Liver (tissue), 9 donors: ENCODE data around the gene LAMB2. TPM values are rescaled to one million over a fixed set of nuclear protein-coding genes. Genes with fewer than 3 reads are reported as not detected.

Source experiments
- DNase-seq: peaks from one replicate; pipeline ENCODE4 v3.0.0-alpha.2; 2017; ENCODE audit warnings: low spot score
- H3K27ac ChIP-seq, 2 donors: one replicate each; pipeline ENCODE4 v1.7.0; 2013; ENCODE audit warnings: inconsistent platforms in 2 of 2, low read length in 2 of 2, control low read depth in 1 of 2, low read depth in 1 of 2, mild to moderate bottlenecking in 1 of 2
- H3K27me3 ChIP-seq, 4 donors: one replicate each; pipeline versions ENCODE4 v1.6.1 to v1.7.0; 2013; ENCODE audit warnings: low read length in 3 of 4, inconsistent platforms in 1 of 4, mild to moderate bottlenecking in 1 of 4, moderate library complexity in 1 of 4; ENCODE audit not compliant: control insufficient read depth in 4 of 4, insufficient read depth in 4 of 4
- H3K36me3 ChIP-seq, 4 donors: one replicate each; pipeline versions ENCODE4 v1.6.1 to v1.7.0; 2013; ENCODE audit warnings: low read length in 3 of 4, mild to moderate bottlenecking in 3 of 4, low read depth in 1 of 4, moderate library complexity in 1 of 4; ENCODE audit not compliant: control insufficient read depth in 4 of 4, insufficient read depth in 3 of 4
- H3K4me1 ChIP-seq, 4 donors: one replicate each; pipeline versions ENCODE4 v1.6.1 to v1.7.0; 2013; ENCODE audit warnings: low read length in 3 of 4, mild to moderate bottlenecking in 3 of 4, moderate library complexity in 1 of 4; ENCODE audit not compliant: control insufficient read depth in 4 of 4, insufficient read depth in 4 of 4
- H3K4me3 ChIP-seq, 3 donors: one replicate each; pipeline versions ENCODE4 v1.6.1 to v1.7.0; 2013; ENCODE audit warnings: low read length in 3 of 3, control low read depth in 1 of 3, low read depth in 1 of 3, mild to moderate bottlenecking in 1 of 3
- H3K9ac ChIP-seq, 2 donors: one replicate each; pipeline ENCODE4 v1.7.0; 2013; ENCODE audit warnings: low read length in 2 of 2, mild to moderate bottlenecking in 2 of 2, moderate library complexity in 2 of 2, control low read depth in 1 of 2, low read depth in 1 of 2
- H3K9me3 ChIP-seq, 4 donors: one replicate each; pipeline versions ENCODE4 v1.6.1 to v1.7.0; 2013; ENCODE audit warnings: low read length in 3 of 4; ENCODE audit not compliant: control insufficient read depth in 4 of 4
- ATF3 ChIP-seq: IDR thresholded peaks from 2 replicates; pipeline ENCODE4 v1.6.1; 2016; ENCODE audit warnings: antibody characterized with exemption
- CTCF ChIP-seq: fragments of 150-350 bp; IDR thresholded peaks from 2 replicates; pipeline ENCODE4 v1.5.1; 2017; ENCODE audit warnings: improper control_type of control experiment, low read depth, low read length; ENCODE audit not compliant: missing input control
- EGR1 ChIP-seq, 2 donors: IDR thresholded peaks; 2 replicates each; pipeline ENCODE4 v1.6.1; 2016 to 2018; ENCODE audit warnings: antibody characterized with exemption in 2 of 2, low read depth in 2 of 2
- FOXA1 ChIP-seq: IDR thresholded peaks from 2 replicates; pipeline ENCODE4 v1.6.1; 2016; ENCODE audit warnings: antibody characterized with exemption
- FOXA2 ChIP-seq: IDR thresholded peaks from 2 replicates; pipeline ENCODE4 v1.6.1; 2016; ENCODE audit warnings: antibody characterized with exemption
- GABPA ChIP-seq, 2 donors: IDR thresholded peaks in 1 of 2; conservative IDR thresholded peaks in 1 of 2; 2 replicates each; pipeline ENCODE4 v1.6.1; 2016; ENCODE audit warnings: antibody characterized with exemption in 2 of 2, mild to moderate bottlenecking in 1 of 2, moderate library complexity in 1 of 2
- HNF4A ChIP-seq, 2 donors: conservative IDR thresholded peaks; 2 replicates each; pipeline ENCODE4 v1.6.1; 2016; ENCODE audit warnings: antibody characterized with exemption in 2 of 2, mild to moderate bottlenecking in 2 of 2
- HNF4G ChIP-seq: IDR thresholded peaks from 2 replicates; pipeline ENCODE4 v1.6.1; 2016; ENCODE audit warnings: antibody characterized with exemption
- JUND ChIP-seq, 2 donors: IDR thresholded peaks; 2 replicates each; pipeline ENCODE4 v1.6.1; 2016; ENCODE audit warnings: antibody characterized with exemption in 2 of 2
- NR2F2 ChIP-seq: IDR thresholded peaks from 2 replicates; pipeline ENCODE4 v1.6.1; 2016; ENCODE audit warnings: antibody characterized with exemption
- RAD21 ChIP-seq, 2 donors: IDR thresholded peaks; 2 replicates each; pipeline ENCODE4 v1.6.1; 2016; ENCODE audit warnings: antibody characterized with exemption in 2 of 2, mild to moderate bottlenecking in 2 of 2
- RXRA ChIP-seq, 2 donors: IDR thresholded peaks; 2 replicates each; pipeline ENCODE4 v1.6.1; 2017 to 2018; ENCODE audit warnings: antibody characterized with exemption in 2 of 2, mild to moderate bottlenecking in 1 of 2
- SP1 ChIP-seq: IDR thresholded peaks from 2 replicates; pipeline ENCODE4 v1.6.1; 2018; ENCODE audit warnings: antibody characterized with exemption, mild to moderate bottlenecking
- TAF1 ChIP-seq: conservative IDR thresholded peaks from 2 replicates; pipeline ENCODE4 v1.6.1; 2016; ENCODE audit warnings: antibody characterized with exemption, mild to moderate bottlenecking
- YY1 ChIP-seq: IDR thresholded peaks from 2 replicates; pipeline ENCODE4 v1.6.1; 2016; ENCODE audit warnings: antibody characterized with exemption, mild to moderate bottlenecking
- ZBTB33 ChIP-seq: IDR thresholded peaks from 2 replicates; pipeline ENCODE4 v1.6.1; 2016; ENCODE audit warnings: antibody characterized with exemption
- WGBS: extraction: QIAGEN DNeasy Blood & Tissue Kit; methylation state at CpG from one replicate; pipeline ENCODE4 v1.1.7; 2013; 5-methylcytosine and 5-hydroxymethylcytosine counted together
- polyA plus RNA-seq, 2 donors: library from polyadenylated mRNA; stranded (reverse) in 1 of 2; unstranded in 1 of 2; fragments of 200-250 nt in 1 of 2; fragments of >200 nt in 1 of 2; fragmentation: Nextera tagmentation in 1 of 2; extraction: Ambion mirVana in 1 of 2; gene quantifications; one replicate each; pipeline versions ENCODE4 v1.2.1 to v1.2.3, GENCODE V29; 2013 to 2015
- total RNA-seq, 2 donors: library from RNA; depleted of rRNA; stranded (reverse); fragments of >200 nt; gene quantifications; one replicate each; pipeline ENCODE4 v1.2.3, GENCODE V29; 2014
- TF ChIP-seq, protein P1 (sequence below): IDR thresholded peaks from 2 replicates; pipeline ENCODE4 v1.6.1; 2016; ENCODE audit warnings: antibody characterized with exemption
- TF ChIP-seq, protein P2 (sequence below): IDR thresholded peaks from 2 replicates; pipeline ENCODE4 v1.6.1; 2016; ENCODE audit warnings: antibody characterized with exemption, mild to moderate bottlenecking
- donor health status: healthy.
- donor health status: healthy.
- donor health status: healthy.
- donor health status: healthy.
- donor health status: healthy.

Gene LAMB2
- total RNA-seq (100 to 1,000 TPM; 134 TPM), polyA plus RNA-seq (100 to 1,000 TPM in 1 of 2 donors, 10 to 100 TPM in 1; 87.6 to 172 TPM)

DNA sequence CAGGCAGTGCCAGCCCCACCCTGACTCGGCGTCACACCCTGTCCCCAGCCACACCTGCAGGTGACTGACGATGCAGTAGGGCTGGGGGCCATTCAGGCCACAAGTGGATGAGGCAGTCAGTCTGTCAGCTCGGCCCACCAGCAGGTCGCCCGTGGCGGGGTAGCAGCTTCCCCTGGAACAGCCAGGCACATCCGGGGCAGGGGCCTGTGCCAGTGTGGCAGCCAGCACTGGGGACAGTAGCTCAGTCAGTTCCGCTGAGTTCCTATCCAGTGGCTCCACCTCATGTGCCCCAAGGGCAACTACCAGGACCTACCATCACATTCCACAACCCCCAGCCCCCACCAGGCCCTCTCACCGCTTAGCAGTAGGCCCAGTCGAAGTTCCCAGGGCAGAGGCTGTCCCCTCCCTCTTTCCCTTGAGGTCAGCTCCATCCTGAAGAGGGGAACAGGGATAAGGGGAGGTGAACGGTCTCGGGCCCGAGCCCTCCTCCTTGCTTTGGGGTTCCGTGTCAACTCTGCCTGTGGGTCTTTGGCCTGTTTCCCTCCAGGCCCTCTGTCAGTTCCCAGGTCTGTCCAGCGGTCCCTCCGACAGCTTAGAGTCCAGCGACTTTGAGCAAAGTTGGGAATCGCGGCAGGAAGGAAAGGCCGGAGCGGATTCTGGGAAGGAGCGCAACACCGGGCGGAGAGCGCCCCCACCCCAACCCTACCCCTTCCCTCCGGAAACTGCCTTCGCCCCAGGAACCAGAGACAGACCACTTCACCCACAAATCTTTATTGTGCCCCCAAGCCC lies at the start of gene LAMB2:
TSS of gene LAMB2 (minus strand) at position 614 of the 789 bp plus-strand sequence. CDS start at position 431, 183 bp downstream.
- H3K9ac ChIP-seq = peak within 1 kb of the TSS; percentile 35 to 79
- TF ChIP-seq GABPA (IDR thresholded peaks at IDR 0.05 in 1 of 2, conservative IDR thresholded peaks at IDR 0.05 in 1 of 2) = peak in 1 of 2 donors; percentile 39
- TF ChIP-seq SP1 = peak; percentile 10
- no peak for TF ChIP-seq TAF1
- TF ChIP-seq, protein P1, sequence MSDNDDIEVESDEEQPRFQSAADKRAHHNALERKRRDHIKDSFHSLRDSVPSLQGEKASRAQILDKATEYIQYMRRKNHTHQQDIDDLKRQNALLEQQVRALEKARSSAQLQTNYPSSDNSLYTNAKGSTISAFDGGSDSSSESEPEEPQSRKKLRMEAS = no peak
- TF ChIP-seq FOXA1 = no peak
- no peak for TF ChIP-seq CTCF
- TF ChIP-seq RAD21 (IDR thresholded peaks at IDR 0.05) = no peak
- no peak for TF ChIP-seq YY1
- peak; percentile 7 for TF ChIP-seq NR2F2
- TF ChIP-seq HNF4G = no peak
- TF ChIP-seq, protein P2, sequence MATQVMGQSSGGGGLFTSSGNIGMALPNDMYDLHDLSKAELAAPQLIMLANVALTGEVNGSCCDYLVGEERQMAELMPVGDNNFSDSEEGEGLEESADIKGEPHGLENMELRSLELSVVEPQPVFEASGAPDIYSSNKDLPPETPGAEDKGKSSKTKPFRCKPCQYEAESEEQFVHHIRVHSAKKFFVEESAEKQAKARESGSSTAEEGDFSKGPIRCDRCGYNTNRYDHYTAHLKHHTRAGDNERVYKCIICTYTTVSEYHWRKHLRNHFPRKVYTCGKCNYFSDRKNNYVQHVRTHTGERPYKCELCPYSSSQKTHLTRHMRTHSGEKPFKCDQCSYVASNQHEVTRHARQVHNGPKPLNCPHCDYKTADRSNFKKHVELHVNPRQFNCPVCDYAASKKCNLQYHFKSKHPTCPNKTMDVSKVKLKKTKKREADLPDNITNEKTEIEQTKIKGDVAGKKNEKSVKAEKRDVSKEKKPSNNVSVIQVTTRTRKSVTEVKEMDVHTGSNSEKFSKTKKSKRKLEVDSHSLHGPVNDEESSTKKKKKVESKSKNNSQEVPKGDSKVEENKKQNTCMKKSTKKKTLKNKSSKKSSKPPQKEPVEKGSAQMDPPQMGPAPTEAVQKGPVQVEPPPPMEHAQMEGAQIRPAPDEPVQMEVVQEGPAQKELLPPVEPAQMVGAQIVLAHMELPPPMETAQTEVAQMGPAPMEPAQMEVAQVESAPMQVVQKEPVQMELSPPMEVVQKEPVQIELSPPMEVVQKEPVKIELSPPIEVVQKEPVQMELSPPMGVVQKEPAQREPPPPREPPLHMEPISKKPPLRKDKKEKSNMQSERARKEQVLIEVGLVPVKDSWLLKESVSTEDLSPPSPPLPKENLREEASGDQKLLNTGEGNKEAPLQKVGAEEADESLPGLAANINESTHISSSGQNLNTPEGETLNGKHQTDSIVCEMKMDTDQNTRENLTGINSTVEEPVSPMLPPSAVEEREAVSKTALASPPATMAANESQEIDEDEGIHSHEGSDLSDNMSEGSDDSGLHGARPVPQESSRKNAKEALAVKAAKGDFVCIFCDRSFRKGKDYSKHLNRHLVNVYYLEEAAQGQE = peak; percentile 30
- peak; percentile 53 to 57 for TF ChIP-seq HNF4A (conservative IDR thresholded peaks at IDR 0.05)
- no peak for TF ChIP-seq FOXA2
- TF ChIP-seq RXRA (IDR thresholded peaks at IDR 0.05) = peak in 1 of 2 donors; percentile 8
- no peak for TF ChIP-seq JUND (IDR thresholded peaks at IDR 0.05)
- TF ChIP-seq ATF3 = no peak
- TF ChIP-seq EGR1 (IDR thresholded peaks at IDR 0.05; ENCODE audit: low read depth in 2 of 2) = no peak
- TF ChIP-seq ZBTB33 = no peak
- peak; percentile 61 for DNase-seq
- H3K4me1 ChIP-seq = peaks cover 2 to 57% (median 51%) of the 10 kb centered on the region in 4 donors
- peak within 1 kb of the TSS; percentile 52 to 60 for H3K27ac ChIP-seq
- WGBS = 11% methylated on average over 28 of the region's 28 CpGs
- no peaks in the 10 kb centered on the region for H3K9me3 ChIP-seq
- H3K27me3 ChIP-seq = no peaks in the 10 kb centered on the region
- peak within 1 kb of the TSS; percentile 59 to 93 (median 69) for H3K4me3 ChIP-seq
- peaks cover 0 to 10% (median 0%) of the 10 kb centered on the region in 4 donors for H3K36me3 ChIP-seq
